Testis (tissue), 2 donors: ENCODE measurements around the gene WWC1.

Experiments
- CTCF ChIP-seq, 3 experiments: fragments of 450-650 bp in 2 of 3; fragments of 200-600 bp in 1 of 3; sonication (generic) in 1 of 3; IDR thresholded peaks; one replicate each; pipeline ENCODE4 v1.5.1; 2016 to 2019; ENCODE audit warnings: antibody characterized with exemption in 3 of 3, mild to moderate bottlenecking in 2 of 3, moderate library complexity in 1 of 3
- POLR2A ChIP-seq: fragments of 450-650 bp; IDR thresholded peaks from one replicate; pipeline ENCODE4 v1.6.1; 2017; ENCODE audit warnings: antibody characterized with exemption, mild to moderate bottlenecking, moderate library complexity

GRCh38 chr5:168314735-168315411 is 23.4 kb downstream of the WWC1 start:
- TF ChIP-seq CTCF (IDR thresholded peaks at IDR 0.05) (no peak), POLR2A (no peak)
